GM11168 (cell line): ENCODE data around the gene ZNG1B.
"Not testable (repeated sequence)": the region's sequence is repeated elsewhere in the genome, so short reads cannot be mapped to it uniquely, and the experiment has no call there.

Experiments
- in situ Hi-C: fragments of 300-500 bp; cut with MboI; formaldehyde crosslinking; loops from one replicate; pipeline ENCODE4 v1.12.0; 2022; ENCODE audit warnings: low sequenced_read_pairs; ENCODE audit not compliant: unreplicated experiment

Gene ZNG1B

DNA sequence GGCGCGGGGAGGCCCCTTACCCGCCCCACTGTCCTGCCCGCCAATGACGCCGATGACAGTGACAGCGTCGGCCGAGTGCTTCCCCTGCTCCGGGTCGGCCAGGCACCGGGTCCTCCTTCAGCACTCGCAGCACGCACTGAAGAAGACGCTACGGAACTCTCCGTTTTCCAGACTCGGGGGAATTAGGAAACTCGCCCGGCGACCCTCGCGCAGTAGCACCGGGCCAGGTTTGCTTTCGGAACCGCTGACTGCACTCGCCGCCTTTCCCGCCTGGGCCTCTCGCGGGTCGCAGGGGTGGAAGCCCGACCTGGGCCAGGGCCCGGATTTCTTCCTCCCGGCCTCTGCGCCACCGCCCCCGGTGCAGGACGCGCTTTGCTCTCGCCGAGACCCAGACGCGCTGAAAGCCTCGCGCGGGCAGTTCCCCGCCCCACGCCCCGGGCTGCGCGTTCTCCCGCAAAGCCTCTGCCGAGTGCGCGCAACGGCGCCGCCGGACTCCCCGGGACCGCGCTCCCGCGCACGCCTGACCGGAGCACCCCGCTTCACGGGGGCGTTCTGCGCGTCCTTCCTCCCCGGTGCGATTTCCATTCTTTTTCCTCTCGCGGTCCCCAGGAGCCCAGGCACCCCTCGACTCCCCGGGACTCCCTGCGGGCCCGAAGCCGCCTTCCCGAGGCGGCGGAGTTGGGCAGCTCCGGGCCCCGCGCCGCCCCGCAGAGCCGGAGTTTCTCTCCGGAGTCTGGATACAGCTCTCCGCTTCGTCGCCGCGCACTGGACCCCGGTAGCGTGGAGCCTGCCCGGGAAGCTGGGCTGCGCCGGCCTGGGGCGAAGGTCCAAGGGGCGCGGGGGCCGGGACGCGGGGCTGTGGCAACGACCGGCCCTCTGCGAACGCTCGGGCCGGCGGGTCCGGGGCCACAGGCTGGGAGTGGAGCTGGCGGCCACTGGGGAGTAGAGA lies 65.9 kb downstream of the ZNG1B start:
- in situ Hi-C loops, result not testable (repeated sequence)

GRCh38 chr2:113504081-113504480 lies 66.6 kb downstream of the ZNG1B start:
- in situ Hi-C loops, result not testable (repeated sequence)

DNA sequence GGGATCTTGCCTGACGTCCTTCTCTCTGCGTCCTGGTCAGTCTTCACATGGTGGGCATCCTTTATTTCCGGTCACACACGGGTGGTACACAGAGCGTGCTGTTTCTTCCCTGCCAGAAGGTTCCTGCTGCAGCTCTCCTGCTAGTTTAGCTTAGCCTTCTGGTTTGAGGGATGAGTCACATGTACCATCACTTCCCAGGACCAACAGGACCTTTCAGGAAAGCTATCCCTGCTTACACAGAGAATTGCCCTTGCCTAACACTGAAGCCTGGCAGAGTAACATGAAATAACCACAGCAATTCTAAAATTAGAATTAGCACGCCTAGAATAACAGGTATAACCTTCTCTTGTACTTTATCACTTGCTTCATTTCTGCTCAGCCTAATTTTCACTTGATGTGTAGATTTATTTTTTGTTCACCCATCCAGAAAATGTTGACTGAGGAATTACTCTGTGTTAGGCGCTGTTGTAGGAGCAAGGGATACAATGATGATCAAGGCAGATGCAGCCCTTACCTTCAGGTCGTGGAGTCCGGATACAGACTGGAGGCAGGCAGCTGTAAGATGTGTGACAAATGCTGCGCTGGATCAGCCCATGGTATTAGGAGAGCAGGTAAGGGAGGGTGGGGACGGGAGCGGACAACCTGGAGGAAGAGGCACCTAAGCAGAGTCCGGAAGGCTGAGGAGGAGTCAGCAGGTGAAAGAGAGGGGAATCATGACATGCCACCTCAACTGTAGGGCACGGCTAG lies 70.1 kb downstream of the ZNG1B start:
- in situ Hi-C loops, result not testable (repeated sequence)

DNA sequence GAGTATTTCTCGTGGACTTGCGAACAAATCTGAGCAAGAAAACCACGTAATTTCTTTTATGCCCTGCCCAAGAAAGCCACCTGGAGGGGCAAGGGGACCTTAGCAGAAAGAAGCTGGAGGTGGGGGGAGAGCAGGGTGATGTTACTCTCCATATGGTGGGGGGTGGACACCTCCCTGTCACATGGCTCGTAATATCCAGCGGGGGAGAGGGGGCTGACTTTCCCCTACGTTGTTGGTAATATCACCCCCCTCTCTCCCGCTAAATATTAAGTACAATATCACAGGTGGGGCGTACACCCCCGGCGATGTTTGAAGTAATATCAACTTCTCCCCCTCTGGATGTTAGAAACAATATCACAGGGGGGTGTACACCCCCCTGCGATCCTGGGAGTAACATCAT lies 70.7 kb downstream of the ZNG1B start:
- in situ Hi-C loops, result not testable (repeated sequence)

DNA sequence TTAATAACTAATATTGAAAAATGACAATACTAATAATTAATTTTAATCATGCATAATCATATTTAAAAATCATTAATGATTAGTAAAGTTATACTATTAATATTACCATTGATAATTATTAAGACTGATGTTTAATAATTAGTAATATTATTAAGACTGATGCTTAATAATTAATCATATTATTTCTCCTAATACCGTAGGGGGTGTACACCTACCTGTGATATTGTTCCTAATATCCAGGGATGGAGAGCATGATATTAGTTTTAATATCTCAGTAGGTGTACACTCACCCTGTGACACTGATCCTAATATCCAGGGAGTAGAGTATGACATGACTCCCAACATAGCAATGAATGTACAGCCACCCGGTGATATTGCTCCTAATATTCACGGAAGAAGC lies 73.4 kb downstream of the ZNG1B start:
- in situ Hi-C loops, result not testable (repeated sequence)

DNA sequence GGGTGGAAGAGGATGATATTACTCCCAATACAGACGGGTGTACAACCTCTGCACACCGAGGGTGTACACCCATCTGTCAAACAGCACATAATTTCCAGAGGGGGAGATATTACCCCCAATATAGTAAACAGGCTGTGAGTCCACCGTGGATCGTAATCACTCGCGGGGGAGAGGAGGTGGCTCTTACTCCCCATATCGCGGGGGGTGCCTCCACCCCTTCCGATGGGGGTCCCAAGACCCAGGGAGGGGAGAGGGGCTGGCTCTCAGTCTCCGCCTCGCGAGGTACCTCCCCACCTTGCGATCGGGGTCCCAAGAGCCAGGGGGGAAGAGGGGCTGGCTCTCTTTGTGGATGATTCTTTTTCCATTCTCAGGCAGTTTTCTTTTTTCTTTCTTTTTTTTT lies 74.4 kb downstream of the ZNG1B start:
- in situ Hi-C loops, result not testable (repeated sequence)

GRCh38 chr2:113515457-113515856 lies 78.0 kb downstream of the ZNG1B start:
- in situ Hi-C loops, result not testable (repeated sequence)

DNA sequence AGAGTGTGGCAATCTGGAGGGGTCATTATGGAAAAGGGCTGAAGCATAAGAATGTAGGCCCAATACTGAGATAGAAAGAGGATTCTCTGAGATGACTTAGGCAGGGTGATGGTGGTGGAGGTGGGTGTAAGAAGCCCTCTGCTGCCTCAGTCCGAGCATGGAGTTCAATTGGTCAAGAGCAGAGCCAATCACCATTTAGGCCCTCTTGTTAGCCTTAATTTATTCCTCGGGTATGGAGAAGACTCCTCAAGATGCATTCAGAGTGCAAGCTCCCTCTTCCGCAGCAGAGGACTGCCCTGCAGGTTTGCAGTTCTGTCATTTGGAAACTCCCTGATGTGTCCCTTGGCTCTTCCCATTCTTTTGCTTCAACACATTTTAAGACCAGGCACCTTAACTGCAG lies 78.5 kb downstream of the ZNG1B start:
- in situ Hi-C loops, result not testable (repeated sequence)

DNA sequence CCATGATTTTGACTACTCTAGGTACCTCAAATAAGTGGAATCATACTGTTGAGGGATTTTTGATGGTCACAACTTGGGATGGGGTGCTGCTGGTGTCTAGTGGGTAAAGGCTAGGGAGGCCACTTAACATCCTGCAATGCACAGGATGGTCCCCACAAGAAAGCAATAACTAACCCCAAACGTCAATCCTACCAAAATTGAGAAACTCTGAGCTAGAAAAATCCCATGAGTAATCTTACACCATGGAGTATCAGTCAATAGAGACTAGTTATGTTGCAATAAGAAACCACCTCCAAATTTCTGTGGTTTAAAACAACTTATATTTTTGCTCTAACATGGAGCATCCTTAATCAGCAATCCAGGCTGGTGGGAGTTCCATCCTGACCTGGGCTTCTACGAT lies 79.5 kb downstream of the ZNG1B start:
- in situ Hi-C loops, result not testable (repeated sequence)

- in situ Hi-C loops, result not testable (repeated sequence)
Measured at GRCh38 chr2:113520837-113521236, 83.3 kb downstream of the ZNG1B start.

GRCh38 chr2:113521492-113521891 lies 84.0 kb downstream of the ZNG1B start:
- in situ Hi-C loops, result not testable (repeated sequence)

GRCh38 chr2:113524986-113525385 lies 87.5 kb downstream of the ZNG1B start:
- in situ Hi-C loops, result not testable (repeated sequence)

- in situ Hi-C loops, result not testable (repeated sequence)
Measured at GRCh38 chr2:113527350-113528045, 90.0 kb downstream of the ZNG1B start.

DNA sequence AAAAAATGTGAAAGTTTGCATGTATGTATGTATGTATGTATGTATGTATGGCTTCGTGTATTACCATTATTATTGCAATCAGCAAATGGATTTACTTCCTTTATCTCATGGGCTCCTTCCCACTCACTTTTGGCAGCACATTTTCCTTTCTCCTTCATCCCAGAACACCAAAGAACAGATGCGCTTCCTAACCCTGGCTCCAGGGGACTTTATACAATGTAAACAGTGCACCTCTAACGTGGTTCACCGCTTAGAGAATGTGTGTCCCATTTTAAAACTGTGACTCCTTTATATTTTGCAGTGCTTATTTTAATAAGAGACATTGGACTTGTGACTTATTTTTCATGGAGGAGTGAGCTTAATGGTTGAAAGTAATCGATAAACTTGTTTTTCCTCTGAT lies 90.6 kb downstream of the ZNG1B start:
- in situ Hi-C loops, result not testable (repeated sequence)

DNA sequence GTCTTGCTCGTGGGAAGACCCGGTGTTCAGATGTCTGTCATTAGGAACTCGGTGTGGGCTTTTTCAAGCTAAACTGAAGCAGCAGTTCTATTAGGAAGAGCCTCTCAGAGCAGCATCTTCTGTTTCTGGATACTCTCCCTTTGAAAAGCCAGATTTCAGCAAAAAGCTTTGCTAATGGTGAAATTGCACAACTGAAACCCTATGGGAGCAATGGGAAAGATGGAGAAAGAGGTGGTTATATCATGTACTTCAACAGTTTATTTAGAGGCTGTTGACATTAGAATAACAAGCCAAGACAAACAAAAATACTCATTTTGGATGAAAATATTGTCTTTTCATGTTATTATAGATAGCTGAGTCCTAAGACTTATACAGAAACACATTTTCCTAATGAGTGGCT lies 91.4 kb downstream of the ZNG1B start:
- in situ Hi-C loops, result not testable (repeated sequence)

- in situ Hi-C loops, result not testable (repeated sequence)
Measured at GRCh38 chr2:113532991-113533390, 95.5 kb downstream of the ZNG1B start.

- in situ Hi-C loops, result not testable (repeated sequence)
Measured at GRCh38 chr2:113536573-113536972, 99.1 kb downstream of the ZNG1B start.

- in situ Hi-C loops, result not testable (repeated sequence)
Measured at GRCh38 chr2:113540834-113541203, 103.3 kb downstream of the ZNG1B start.

DNA sequence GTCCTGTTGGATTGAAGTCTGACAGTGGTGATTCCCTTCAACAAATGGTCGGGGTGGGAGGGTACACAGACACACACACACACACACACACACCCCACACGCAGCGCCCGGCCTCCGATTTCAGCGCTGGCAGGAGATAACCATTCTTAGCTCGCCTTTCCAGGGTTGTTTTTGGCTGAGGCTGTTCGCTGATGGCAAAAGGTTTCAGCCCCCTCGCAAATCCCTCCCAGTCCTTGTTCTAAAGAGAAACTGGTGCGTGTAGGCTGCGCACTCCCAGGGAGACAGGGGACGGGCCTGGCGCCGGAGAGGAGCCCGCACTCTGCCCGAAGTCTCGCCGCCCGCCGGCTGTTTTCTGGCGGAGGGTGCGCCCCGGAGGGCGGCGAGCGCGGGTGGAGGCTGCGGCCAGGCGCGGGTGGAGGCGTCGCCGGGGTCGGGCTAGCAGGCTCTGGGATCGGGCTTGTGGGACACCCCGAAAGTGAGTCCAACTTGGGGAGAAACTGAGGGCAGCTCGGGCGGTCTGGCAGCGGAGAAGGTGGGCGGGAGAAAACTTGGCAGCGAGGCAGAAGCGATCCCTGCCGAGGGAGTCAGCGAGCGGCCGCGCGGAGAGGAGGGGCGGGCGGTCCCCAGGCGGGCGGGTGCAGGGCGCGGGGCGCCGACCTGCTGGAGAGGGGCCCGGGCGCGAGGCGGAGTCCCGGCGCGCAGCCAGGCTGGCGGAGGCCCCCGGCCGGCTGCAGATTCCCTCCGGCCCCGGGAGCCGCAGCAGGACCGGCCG lies 103.9 kb downstream of the ZNG1B start:
- in situ Hi-C loops, result not testable (repeated sequence)

GRCh38 chr2:113541976-113542485 lies 104.5 kb downstream of the ZNG1B start:
- in situ Hi-C loops, result not testable (repeated sequence)
